ENCODE data around the gene CORO2A.
"Not testable (repeated sequence)": the region's sequence is repeated elsewhere in the genome, so short reads cannot be mapped to it uniquely, and the experiment has no call there.

Gene CORO2A

GRCh38 chr9:98078895-98079294 lies 113.5 kb downstream of the CORO2A start:
- no peak for DNase-seq

DNA sequence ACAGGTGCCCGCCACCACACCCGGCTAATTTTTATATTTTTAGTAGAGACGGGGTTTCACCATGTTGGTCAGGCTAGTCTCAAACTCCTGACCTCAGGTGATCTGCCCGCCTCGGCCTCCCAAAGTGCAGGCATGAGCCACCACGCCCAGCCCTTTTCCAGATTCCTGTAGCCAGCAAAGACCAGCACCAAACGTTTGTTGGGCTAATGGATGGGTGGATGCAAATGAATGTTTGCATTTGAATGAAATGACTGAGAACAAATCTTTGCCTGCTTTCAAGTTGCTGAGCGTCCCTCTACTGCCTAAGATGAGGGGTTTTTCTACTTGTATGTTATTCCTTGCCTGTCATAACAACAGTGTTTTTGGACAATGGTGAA lies 115.9 kb downstream of the CORO2A start:
- not testable (repeated sequence) for DNase-seq

DNA sequence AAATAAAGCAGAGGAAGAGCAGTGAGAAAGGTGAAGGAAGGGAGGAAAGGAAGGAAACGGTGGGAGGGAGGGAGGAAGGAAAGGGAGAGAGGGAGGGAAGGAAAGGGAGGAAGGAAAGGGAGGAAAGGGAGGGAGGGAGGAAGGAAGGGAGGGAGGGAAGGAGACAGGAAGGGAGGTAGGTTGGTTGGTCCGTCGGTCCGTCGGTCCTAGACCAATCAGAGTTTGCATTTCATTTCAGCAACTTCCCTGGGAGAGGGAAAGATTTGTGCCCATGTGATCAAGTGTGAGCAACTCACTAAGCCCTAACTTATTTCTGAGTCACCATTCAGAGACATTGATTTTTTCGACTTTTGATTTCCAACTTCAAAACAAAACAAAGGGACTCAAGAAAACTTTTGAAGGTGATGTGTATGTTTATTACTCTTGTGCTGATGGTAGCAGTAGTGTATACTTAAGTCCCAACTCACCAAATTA lies 117.1 kb downstream of the CORO2A start:
- DNase-seq: no peak

- peak in 1 of 2 donors; percentile 15 for DNase-seq
These were observed 118.1 kb downstream of the CORO2A start for GRCh38 chr9:98074115-98074990.

DNA sequence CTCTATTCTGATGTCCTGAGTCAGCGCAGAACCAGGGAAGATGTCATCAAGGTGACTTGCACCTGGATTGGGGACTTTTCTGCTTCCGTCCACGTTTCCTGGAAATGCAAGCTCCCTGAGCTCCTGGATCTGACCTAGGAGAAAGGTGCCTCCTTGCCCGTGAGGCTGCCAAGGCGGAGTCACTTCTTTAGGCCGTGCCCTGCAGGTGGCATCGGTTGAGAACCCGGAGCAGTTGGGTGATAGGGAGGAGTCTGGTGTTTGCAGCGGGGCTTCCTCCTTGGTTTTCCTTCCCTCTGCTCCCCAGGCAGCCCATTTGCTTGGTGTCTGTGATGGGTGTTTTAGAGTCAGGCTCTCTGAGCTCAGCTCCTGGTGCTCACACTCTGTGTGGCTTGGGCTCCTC lies 120.7 kb downstream of the CORO2A start:
- no peak for DNase-seq
